ENCODE results near the gene TMEM89.

TMEM89 gene

DNA sequence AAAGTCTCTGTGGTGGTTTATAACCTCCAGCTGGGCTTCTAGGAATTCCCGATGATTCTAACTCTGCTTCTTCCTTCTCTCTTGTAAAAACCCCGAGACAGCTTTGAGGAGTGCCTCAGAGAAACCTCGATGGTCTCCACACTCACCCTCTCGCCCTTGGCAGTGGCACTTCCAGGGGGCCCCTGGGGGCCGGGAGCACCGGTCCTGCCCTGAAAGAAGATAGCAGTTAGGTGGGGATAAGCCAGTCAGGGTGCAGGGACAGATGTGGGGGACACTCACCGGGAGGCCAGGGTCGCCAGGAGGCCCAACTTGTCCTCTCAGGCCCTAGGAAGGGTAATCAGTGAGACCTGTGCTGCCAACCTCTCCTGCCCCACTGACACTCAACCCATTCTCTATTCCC lies 36.2 kb downstream of the TMEM89 start:
- DNase-seq, result no peak

GRCh38 chr3:48584836-48585235 lies 36.7 kb downstream of the TMEM89 start:
- DNase-seq, result no peak

DNA sequence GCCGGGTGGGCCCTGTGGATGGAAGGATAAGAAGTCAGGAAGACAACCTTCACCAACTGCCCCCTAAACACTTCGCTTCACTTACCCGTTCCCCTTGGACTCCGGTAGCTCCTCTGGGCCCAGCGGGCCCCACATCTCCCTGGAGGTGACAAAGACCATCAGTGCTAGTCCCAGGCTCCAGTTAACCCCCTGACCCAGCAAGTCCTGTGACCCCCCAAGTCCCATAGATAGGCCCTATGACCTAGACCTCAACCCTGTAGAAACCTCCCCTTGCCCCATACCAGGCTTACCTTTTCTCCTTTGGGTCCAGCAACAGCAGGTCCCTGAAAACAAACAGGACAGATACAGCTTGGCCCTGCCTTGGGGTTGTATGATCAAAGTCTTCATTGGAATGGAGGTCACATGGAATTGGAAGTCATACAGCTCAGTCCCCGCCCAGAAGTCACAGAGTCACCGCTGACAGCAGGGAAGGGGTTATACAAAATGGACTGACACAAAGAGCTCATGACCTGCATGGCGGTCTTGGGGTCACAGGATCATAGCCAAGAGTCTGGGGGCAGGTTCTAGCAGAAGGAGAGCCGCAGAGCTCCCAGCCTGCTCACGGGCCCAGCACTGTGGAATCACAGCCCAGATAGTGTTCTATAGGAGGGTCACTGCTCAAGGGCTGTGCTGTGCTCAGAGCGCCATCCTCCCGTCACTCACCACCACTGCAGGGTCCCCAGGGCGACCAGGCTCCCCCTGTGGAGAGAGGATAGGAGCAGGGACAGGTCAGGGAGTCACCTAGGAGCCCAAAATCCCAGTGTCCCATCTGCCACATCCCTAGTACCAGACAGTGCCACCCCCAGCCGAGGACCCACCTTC lies 39.7 kb downstream of the TMEM89 start:
- DNase-seq, result no peak

DNA sequence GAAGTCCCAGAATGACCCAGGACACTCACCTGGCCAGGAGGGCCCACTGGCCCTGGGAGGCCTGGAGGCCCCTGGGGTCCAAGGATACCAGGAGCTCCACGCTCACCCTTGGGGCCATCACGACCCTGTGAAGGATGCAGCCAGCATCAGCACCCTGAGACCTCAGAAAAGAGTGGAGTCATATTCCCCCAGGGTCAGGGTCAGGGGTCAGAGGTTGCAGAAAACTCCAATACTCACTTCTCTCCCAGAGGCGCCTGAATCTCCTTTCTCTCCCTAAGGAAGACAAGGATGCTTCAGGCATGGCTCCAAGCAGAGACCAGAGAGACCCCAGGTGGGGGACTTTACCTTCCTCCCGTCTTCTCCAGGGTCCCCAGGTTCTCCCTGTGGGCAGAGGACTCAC lies 44.9 kb downstream of the TMEM89 start:
- no peak for DNase-seq

DNA sequence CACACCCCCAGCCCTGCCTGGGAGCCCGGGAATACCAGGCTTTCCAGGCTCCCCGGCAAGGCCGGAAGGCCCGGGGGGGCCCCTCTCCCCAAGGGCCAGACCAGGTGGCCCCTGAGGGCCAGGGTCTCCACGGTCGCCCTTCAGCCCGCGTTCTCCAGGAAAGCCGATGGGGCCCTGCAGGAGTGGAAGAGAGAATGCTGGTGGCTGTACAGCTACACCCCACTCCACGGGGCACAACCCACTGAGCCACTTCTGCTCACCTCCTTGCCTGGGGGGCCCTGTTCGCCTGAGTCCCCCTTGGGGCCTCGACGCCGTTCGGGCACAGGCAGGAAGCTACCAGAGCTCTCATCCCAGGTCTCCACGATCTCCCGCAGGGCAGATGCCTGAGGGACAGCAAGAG lies 46.2 kb downstream of the TMEM89 start:
- no peak for DNase-seq

- DNase-seq, result no peak
These were observed 47.5 kb downstream of the TMEM89 start for GRCh38 chr3:48573973-48574585.

DNA sequence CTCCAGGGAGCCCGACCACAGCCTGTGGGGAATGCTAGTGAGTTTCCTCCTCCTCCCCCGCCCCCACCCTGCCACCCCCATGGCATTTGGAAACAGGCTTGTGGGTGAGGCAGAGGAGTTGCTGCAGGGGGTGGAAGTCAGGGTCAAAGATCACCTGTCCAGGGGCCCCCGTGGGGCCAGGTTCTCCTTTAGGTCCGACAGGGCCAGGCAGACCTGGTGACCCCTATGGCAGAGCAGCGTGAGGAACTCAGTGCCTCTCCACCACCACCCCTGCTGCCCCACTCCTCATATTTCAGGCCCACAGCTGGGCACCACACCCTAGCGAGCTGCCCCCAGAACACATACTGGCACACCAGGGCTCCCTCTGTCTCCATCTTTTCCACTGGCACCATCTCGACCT lies 49.1 kb downstream of the TMEM89 start:
- no peak for DNase-seq

DNA sequence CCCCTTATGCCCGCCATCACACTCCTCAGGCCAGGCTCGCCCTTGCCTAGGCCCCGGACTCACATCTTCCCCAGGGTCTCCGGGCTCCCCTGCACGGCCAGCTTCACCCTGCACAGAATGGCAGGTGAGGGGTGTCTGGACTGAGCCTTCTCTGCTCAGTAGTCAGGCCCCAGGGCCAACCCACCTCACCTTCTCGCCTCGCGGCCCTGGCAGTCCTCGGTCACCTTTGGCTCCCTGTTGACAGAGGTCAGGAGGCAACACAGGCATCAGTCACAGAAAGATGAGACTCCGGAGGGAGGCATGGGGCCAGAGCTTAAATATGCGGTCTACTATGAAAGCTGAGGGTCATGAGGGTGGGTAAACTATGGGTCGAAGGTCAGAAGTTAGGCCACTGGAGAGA lies 49.6 kb downstream of the TMEM89 start:
- DNase-seq, result no peak

All from Kasumi-1 (cell line).